ENCODE measurements around the gene RPS6KA2.

Gene RPS6KA2

DNA sequence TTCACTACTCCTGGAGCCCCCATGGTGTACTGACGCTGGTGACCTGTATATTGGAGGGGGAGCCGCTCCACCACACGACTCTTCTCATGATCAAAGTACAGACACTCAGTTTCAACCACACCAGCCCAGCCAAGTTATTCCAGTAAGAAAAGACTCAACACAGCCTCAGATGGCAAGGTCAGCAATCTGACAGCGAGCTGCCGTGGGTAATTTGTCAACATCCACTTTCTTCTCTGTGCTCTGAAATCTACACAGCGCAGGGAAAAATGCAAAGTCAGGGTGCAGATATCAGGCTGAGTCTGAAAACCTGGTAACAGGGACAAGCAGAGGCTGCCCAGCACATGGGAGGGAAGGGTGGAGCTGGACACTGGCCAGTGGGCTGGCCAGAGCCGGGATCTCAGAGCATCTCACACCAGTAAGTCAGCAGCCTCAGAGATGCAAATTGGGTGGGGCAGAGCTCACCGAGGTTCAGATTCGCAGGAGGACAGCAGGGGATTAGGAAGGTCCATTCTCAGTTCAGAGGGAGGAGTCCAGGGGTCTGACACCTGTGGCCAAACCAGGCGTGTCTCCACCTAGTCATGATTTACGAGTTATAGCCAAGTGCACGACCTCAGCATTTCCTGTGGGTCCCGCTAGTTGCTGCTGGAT is 44.5 kb upstream of the RPS6KA2 start:
- TF ChIP-seq, protein P1, sequence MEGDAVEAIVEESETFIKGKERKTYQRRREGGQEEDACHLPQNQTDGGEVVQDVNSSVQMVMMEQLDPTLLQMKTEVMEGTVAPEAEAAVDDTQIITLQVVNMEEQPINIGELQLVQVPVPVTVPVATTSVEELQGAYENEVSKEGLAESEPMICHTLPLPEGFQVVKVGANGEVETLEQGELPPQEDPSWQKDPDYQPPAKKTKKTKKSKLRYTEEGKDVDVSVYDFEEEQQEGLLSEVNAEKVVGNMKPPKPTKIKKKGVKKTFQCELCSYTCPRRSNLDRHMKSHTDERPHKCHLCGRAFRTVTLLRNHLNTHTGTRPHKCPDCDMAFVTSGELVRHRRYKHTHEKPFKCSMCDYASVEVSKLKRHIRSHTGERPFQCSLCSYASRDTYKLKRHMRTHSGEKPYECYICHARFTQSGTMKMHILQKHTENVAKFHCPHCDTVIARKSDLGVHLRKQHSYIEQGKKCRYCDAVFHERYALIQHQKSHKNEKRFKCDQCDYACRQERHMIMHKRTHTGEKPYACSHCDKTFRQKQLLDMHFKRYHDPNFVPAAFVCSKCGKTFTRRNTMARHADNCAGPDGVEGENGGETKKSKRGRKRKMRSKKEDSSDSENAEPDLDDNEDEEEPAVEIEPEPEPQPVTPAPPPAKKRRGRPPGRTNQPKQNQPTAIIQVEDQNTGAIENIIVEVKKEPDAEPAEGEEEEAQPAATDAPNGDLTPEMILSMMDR (conservative IDR thresholded peaks at IDR 0.05): no peak
- no peak for TF ChIP-seq ZFX (IDR thresholded peaks at IDR 0.05)
- no peak overlapping the region for H3K27ac ChIP-seq

GRCh38 chr6:166670894-166671293 is 43.8 kb upstream of the RPS6KA2 start:
- TF ChIP-seq, protein P1 (conservative IDR thresholded peaks at IDR 0.05): no peak
- TF ChIP-seq ZFX (IDR thresholded peaks at IDR 0.05): no peak
- H3K27ac ChIP-seq: no peak overlapping the region

- TF ChIP-seq ZFX (IDR thresholded peaks at IDR 0.05): no peak
- TF ChIP-seq, protein P1 (conservative IDR thresholded peaks at IDR 0.05): no peak
- H3K27ac ChIP-seq: no peak overlapping the region
Observed at GRCh38 chr6:166670013-166670412, 43.0 kb upstream of the RPS6KA2 start.

DNA sequence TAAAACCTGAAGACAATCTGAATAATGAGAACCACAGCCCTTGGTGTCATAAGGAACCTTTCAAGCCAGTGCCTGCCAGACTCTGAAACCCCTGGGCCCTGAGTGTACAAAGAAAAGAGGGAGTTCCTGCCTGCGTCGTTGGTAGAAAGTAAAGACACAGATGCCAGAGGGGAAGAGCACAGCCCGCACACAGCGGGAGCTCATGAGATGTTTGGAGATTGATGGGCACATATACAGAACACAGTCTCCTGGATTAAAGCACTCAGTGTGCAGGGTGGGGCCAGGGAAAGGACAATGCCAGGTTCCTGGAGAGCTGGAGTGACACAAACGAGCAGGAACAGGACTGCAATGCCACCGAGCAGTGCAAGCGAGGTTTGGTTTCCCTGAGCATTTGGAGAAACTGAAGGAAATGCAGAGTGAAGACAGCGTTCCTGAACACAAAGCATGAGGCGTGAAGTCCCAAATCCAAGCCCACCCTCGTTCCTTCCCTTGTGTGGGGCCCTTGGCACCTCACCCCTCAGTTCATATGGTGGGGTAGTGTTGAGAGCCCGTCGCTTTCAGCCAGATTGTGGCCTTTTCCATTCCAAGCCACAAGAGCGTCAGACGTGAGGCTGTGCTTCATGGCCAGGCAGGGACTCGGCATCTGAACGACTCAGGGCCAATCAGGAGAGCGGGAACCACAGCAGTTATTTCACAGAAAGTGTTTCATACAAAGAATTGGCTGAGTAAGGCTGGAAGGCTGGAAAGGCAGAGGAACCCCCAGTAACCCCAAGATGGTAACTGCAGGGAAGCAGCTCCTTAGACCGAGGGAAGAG is 41.0 kb upstream of the RPS6KA2 start:
- TF ChIP-seq, protein P1 (conservative IDR thresholded peaks at IDR 0.05): no peak
- no peak for TF ChIP-seq ZFX (IDR thresholded peaks at IDR 0.05)
- no peak overlapping the region for H3K27ac ChIP-seq

GRCh38 chr6:166664135-166664534 is 37.1 kb upstream of the RPS6KA2 start:
- TF ChIP-seq, protein P1 (conservative IDR thresholded peaks at IDR 0.05): no peak
- TF ChIP-seq ZFX (IDR thresholded peaks at IDR 0.05): no peak
- no peak overlapping the region for H3K27ac ChIP-seq

DNA sequence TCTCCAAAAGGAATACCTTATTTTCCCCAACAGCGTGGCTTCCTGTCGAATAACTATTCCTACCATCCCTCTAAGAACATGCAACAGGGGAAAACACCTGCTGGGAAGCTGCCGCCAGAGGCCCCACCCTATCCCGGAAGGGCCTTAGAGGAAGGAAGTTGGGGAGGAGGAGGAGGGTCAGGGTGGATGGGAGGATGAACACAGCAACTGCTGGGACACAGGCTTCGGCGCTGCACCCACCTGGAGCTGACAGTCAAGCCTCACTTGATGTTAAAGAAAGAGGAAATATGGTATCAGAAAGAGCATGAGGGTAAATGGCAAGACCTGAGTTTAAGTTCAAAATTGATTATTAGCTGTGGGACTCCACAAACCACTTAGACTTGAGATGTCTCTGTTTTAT is 36.5 kb upstream of the RPS6KA2 start:
- TF ChIP-seq, protein P1 (conservative IDR thresholded peaks at IDR 0.05): no peak
- no peak for TF ChIP-seq ZFX (IDR thresholded peaks at IDR 0.05)
- H3K27ac ChIP-seq: no peak overlapping the region

DNA sequence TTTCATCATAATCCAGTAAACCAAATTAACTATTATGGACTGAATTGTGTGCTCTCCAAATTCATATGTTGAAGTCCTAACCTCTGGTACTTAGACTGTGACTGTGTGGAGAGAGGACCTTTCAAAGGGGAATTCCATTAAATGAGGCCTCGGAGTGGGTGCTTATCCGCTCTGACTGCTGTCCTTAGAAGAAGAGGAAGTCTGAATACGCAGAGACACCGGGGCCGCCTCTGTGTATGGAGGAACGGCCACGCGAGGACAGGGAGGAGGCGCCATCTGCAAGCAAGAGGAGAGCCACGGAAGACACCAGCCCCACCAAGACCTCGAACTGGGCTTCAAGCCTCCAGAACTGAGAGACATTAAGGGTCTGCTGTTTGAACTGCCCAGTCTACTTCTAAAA is 35.6 kb upstream of the RPS6KA2 start:
- H3K27ac ChIP-seq: no peak overlapping the region
- TF ChIP-seq ZFX (IDR thresholded peaks at IDR 0.05): no peak
- TF ChIP-seq, protein P1 (conservative IDR thresholded peaks at IDR 0.05): no peak

Data from C4-2B (cell line).